ENCODE data around the gene PDHB. TPM values are rescaled to one million over a fixed set of nuclear protein-coding genes. Genes with fewer than 3 reads are reported as not detected.

PDHB gene
- total RNA-seq, 1 donor from 2014 or later = 75.7 TPM

DNA sequence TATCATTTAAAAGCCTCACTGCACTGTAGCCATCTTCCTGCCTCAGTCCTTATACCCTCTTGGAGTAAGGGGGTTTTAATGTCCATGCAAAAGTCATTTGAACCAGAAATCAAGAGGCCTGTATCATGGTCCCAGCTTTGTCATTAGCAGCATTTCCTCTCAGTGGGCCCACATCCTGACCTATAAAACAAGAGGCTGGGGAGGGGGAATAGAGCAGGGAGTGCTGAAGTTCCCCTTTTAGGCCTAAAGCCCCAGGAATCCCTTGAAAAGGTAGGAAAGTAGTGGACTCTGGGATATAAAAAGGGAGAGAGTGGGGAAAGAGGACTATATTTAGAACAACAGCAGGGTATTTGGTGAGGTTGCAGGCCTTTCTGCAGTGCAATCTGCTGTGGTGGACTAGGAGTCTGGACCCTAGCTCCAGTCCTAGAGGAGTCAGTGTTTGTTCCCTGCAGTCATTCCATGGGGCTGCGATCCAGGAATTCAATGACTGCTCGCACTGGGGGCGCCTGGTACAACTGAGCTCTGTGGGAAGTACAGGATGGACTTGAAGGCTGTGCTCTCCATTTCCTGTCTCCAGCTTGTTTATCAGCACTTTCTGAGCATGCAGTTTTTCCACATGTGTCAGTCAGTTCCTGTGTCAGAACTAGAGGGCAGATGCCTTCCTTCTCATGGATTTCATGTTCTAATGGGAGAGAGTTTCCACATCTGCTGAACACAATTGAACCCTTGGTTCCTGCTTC, 46.8 kb downstream of the PDHB start:
- Histone ChIP-seq H3K27me3 (ENCODE audit: control insufficient read depth in 3 of 3, insufficient read depth in 3 of 3, low read length in 3 of 3) (no peaks in the 10 kb centered on the region), H3K4me1 (ENCODE audit: control insufficient read depth in 3 of 3, insufficient read depth in 3 of 3, low read length in 3 of 3) (peaks cover 12 to 27% (median 27%) of the 10 kb centered on the region in 3 donors), H3K9ac (ENCODE audit: low read depth in 1 of 3, low read length in 3 of 3) (peak overlapping the region in 1 of 3 donors; percentile 32), H3K9me3 (ENCODE audit: control insufficient read depth in 3 of 3, low read length in 3 of 3) (no peaks in the 10 kb centered on the region), H3K4me3 (ENCODE audit: low read length in 3 of 3) (no peak overlapping the region), H3K36me3 (ENCODE audit: control insufficient read depth in 3 of 3, insufficient read depth in 3 of 3, low read length in 3 of 3) (peaks cover 0 to 6% (median 2%) of the 10 kb centered on the region in 3 donors), H3K27ac (ENCODE audit: low read depth, low read length) (peak overlapping the region; percentile 49)

GRCh38 chr3:58384381-58385090, 49.1 kb downstream of the PDHB start:
- peaks cover 12 to 27% (median 27%) of the 10 kb centered on the region in 3 donors for H3K4me1 ChIP-seq (ENCODE audit: control insufficient read depth in 3 of 3, insufficient read depth in 3 of 3, low read length in 3 of 3)
- H3K27me3 ChIP-seq (ENCODE audit: control insufficient read depth in 3 of 3, insufficient read depth in 3 of 3, low read length in 3 of 3) = no peaks in the 10 kb centered on the region
- H3K4me3 ChIP-seq (ENCODE audit: low read length in 3 of 3) = no peak overlapping the region
- no peak overlapping the region for H3K27ac ChIP-seq (ENCODE audit: low read depth, low read length)
- H3K9ac ChIP-seq (ENCODE audit: low read depth in 1 of 3, low read length in 3 of 3) = no peak overlapping the region
- H3K36me3 ChIP-seq (ENCODE audit: control insufficient read depth in 3 of 3, insufficient read depth in 3 of 3, low read length in 3 of 3) = peaks cover 0 to 6% (median 2%) of the 10 kb centered on the region in 3 donors
- no peaks in the 10 kb centered on the region for H3K9me3 ChIP-seq (ENCODE audit: control insufficient read depth in 3 of 3, low read length in 3 of 3)

GRCh38 chr3:58383904-58384303, 49.7 kb downstream of the PDHB start:
- Histone ChIP-seq H3K9me3 (ENCODE audit: control insufficient read depth in 3 of 3, low read length in 3 of 3) (no peaks in the 10 kb centered on the region), H3K4me3 (ENCODE audit: low read length in 3 of 3) (no peak overlapping the region), H3K27me3 (ENCODE audit: control insufficient read depth in 3 of 3, insufficient read depth in 3 of 3, low read length in 3 of 3) (no peaks in the 10 kb centered on the region), H3K27ac (ENCODE audit: low read depth, low read length) (no peak overlapping the region), H3K9ac (ENCODE audit: low read depth in 1 of 3, low read length in 3 of 3) (no peak overlapping the region), H3K36me3 (ENCODE audit: control insufficient read depth in 3 of 3, insufficient read depth in 3 of 3, low read length in 3 of 3) (peaks cover 0 to 6% (median 2%) of the 10 kb centered on the region in 3 donors), H3K4me1 (ENCODE audit: control insufficient read depth in 3 of 3, insufficient read depth in 3 of 3, low read length in 3 of 3) (peaks cover 12 to 27% (median 25%) of the 10 kb centered on the region in 3 donors)

DNA sequence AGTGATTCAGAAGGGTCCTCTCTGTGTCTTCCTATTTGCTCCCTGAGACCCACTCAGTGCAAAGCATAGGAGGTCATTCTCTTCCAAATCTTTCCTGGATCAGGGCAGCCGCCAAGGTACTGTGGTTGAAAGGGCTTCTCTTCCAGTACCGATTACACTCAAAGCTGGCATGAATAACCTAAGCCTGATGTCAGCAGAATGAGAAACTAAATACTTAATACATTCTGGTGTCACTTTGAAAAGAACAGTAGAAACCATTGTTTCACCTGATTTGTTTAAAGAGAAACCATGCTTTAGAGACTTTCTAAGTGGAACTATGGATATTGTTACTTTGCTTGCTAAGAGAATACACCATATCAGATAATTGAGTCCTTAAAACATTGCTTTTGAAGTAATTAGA, 50.2 kb downstream of the PDHB start:
- Histone ChIP-seq H3K27ac (ENCODE audit: low read depth, low read length) (no peak overlapping the region), H3K27me3 (ENCODE audit: control insufficient read depth in 3 of 3, insufficient read depth in 3 of 3, low read length in 3 of 3) (no peaks in the 10 kb centered on the region), H3K4me3 (ENCODE audit: low read length in 3 of 3) (no peak overlapping the region), H3K4me1 (ENCODE audit: control insufficient read depth in 3 of 3, insufficient read depth in 3 of 3, low read length in 3 of 3) (peaks cover 12 to 23% (median 22%) of the 10 kb centered on the region in 3 donors), H3K9me3 (ENCODE audit: control insufficient read depth in 3 of 3, low read length in 3 of 3) (no peaks in the 10 kb centered on the region), H3K9ac (ENCODE audit: low read depth in 1 of 3, low read length in 3 of 3) (no peak overlapping the region), H3K36me3 (ENCODE audit: control insufficient read depth in 3 of 3, insufficient read depth in 3 of 3, low read length in 3 of 3) (peaks cover 0 to 6% (median 2%) of the 10 kb centered on the region in 3 donors)

GRCh38 chr3:58379351-58380073, 54.1 kb downstream of the PDHB start:
- H3K9me3 ChIP-seq (ENCODE audit: control insufficient read depth in 3 of 3, low read length in 3 of 3) = no peaks in the 10 kb centered on the region
- peaks cover 0 to 6% (median 0%) of the 10 kb centered on the region in 3 donors for H3K36me3 ChIP-seq (ENCODE audit: control insufficient read depth in 3 of 3, insufficient read depth in 3 of 3, low read length in 3 of 3)
- H3K9ac ChIP-seq (ENCODE audit: low read depth in 1 of 3, low read length in 3 of 3) = no peak overlapping the region
- no peak overlapping the region for H3K4me3 ChIP-seq (ENCODE audit: low read length in 3 of 3)
- H3K27me3 ChIP-seq (ENCODE audit: control insufficient read depth in 3 of 3, insufficient read depth in 3 of 3, low read length in 3 of 3) = no peaks in the 10 kb centered on the region
- H3K4me1 ChIP-seq (ENCODE audit: control insufficient read depth in 3 of 3, insufficient read depth in 3 of 3, low read length in 3 of 3) = peaks cover 0 to 8% (median 6%) of the 10 kb centered on the region in 3 donors
- no peak overlapping the region for H3K27ac ChIP-seq (ENCODE audit: low read depth, low read length)

- peaks cover 0 to 5% (median 0%) of the 10 kb centered on the region in 3 donors for H3K36me3 ChIP-seq (ENCODE audit: control insufficient read depth in 3 of 3, insufficient read depth in 3 of 3, low read length in 3 of 3)
- H3K4me3 ChIP-seq (ENCODE audit: low read length in 3 of 3) = no peak overlapping the region
- no peak overlapping the region for H3K27ac ChIP-seq (ENCODE audit: low read depth, low read length)
- no peak overlapping the region for H3K9ac ChIP-seq (ENCODE audit: low read depth in 1 of 3, low read length in 3 of 3)
- H3K4me1 ChIP-seq (ENCODE audit: control insufficient read depth in 3 of 3, insufficient read depth in 3 of 3, low read length in 3 of 3) = no peaks in the 10 kb centered on the region
- no peaks in the 10 kb centered on the region for H3K27me3 ChIP-seq (ENCODE audit: control insufficient read depth in 3 of 3, insufficient read depth in 3 of 3, low read length in 3 of 3)
- H3K9me3 ChIP-seq (ENCODE audit: control insufficient read depth in 3 of 3, low read length in 3 of 3) = no peaks in the 10 kb centered on the region
Observed at GRCh38 chr3:58377750-58378149, 55.9 kb downstream of the PDHB start.

Other genes starting within 250 kb of the PDHB start
- gene DNASE1L3, start 222.9 kb downstream of the PDHB start, total RNA-seq = 1.0 TPM
- gene ABHD6, start 196.0 kb downstream of the PDHB start, total RNA-seq = 5.2 TPM
- gene RPP14, start 127.6 kb downstream of the PDHB start, total RNA-seq = 20.4 TPM
- gene HTD2, start 127.3 kb downstream of the PDHB start, total RNA-seq = 5.7 TPM
- 16.2 TPM for gene PXK, start 100.9 kb downstream of the PDHB start, total RNA-seq
- 9.9 TPM for gene KCTD6, start 58.3 kb upstream of the PDHB start, total RNA-seq
- gene ACOX2, start 103.4 kb upstream of the PDHB start, total RNA-seq = 14.6 TPM
- gene FAM107A, start 143.6 kb upstream of the PDHB start, total RNA-seq = under 0.01 TPM
- gene FAM3D, start 232.9 kb upstream of the PDHB start, total RNA-seq = not detected